VCaP (cell line): Measurements from ENCODE around the gene TGM1.

ENCODE experiments used
- H3K27ac ChIP-seq: fragments of 450-650 bp; 2 replicates; pipeline ENCODE4 v1.5.1; 2017
- CTCF ChIP-seq: fragments of 450-650 bp; conservative IDR thresholded peaks from 2 replicates; pipeline ENCODE4 v1.5.1; 2017; ENCODE audit warnings: mild to moderate bottlenecking, moderate library complexity

Gene TGM1

DNA sequence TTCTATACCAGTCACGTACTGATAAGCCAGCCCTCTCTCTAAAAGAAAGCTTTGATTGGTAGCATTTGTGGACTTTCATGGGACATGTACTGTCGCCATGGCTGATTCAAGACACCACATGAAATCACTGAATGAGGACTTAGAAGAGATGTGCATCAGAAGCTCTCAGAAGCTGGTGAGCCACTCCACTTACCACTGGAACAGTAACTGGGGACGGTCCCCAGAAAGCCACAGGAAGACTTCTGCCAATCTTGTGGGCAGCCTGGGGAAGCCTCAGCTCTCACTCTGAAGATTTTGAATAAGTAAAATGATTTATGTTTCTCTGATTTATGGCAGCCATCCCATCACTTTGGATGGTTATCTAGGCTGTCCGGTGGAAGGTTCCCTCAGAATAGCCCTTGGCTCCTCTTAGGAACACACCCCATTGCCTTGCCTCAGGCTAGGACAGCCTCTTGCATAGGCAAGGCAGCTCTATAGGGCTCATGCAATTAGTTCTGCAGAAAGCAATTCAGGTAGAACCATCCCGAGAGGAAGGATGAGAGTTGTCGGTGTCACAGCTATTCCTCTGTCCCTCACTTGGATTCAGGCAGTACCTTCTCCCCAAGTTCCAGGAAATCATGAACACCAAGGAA is 26.8 kb upstream of the TGM1 start:
- no peak overlapping the region for H3K27ac ChIP-seq
- TF ChIP-seq CTCF = no peak

DNA sequence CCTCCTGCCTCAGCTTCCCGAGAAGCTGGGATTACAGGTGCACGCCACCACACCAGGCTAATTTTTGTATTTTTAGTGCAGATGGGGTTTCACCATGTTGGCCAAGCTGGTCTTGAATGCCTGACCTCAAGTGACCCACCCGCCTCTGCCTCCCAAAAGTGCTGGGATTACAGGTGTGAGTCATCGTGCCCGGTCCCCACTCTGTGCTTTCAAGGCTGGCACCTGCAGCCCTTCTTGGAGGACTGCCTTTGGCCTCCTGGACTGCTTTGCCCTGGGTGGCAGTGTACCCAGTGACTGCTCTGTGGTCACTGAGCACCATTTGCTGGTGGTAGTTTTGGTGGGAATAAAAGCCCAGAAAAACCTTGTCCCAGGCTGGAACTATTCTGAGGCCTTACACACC is 24.0 kb upstream of the TGM1 start:
- H3K27ac ChIP-seq = no peak overlapping the region
- TF ChIP-seq CTCF = no peak

DNA sequence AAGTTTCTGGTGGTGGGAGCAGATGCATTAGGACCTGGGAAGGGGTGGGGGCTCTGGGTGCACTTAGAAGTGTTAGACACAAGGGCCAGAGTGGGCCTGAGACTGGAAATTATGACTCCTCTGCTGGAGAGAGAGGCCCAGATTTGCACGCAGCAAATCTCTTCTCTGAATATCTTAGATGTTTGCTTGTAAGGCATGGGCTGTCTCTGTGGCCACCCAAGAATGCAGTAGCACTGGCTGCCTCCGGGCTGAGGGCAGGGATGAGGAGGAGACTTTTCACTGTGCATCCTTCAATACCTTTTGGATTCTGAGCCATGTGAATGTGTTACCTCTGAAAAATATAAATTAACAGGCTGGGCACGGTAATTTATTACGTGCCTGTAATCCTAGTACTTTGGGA is 22.4 kb upstream of the TGM1 start:
- TF ChIP-seq CTCF = no peak
- no peak overlapping the region for H3K27ac ChIP-seq

GRCh38 chr14:24284501-24285035 is 21.6 kb upstream of the TGM1 start:
- no peak for TF ChIP-seq CTCF
- H3K27ac ChIP-seq = no peak overlapping the region

DNA sequence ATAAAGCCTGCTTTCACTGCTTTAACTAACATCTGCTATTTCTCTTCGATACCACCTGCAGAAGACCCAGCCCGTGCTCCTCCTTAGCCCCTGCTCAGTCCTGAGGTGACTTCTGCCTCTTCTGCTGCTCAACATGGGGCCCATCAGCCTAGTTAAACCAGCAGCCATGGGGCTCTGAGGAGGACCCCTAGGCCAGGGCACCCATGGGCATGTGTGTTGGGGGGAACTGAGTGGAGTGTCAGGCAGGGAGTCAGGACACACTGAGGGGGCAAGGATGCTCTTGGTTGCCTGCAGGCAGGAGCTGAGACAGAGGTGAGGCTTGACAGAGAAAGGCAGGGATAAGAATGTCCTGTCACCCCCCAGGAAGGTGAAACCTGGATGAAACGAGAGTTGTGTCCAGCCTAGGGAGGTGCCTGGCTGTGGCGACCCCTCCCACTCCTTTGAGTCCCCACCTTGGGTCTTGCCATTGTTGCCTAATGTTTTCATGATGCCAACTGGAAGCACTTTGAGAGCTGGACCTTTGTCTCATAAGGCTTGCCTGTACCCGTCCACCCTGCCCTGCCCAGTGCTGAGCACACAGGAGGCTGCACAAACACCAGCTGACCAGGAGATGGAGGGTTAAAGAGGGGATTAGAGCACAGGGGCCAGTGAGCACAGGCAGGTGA is 21.0 kb upstream of the TGM1 start:
- TF ChIP-seq CTCF = no peak
- H3K27ac ChIP-seq = no peak overlapping the region

DNA sequence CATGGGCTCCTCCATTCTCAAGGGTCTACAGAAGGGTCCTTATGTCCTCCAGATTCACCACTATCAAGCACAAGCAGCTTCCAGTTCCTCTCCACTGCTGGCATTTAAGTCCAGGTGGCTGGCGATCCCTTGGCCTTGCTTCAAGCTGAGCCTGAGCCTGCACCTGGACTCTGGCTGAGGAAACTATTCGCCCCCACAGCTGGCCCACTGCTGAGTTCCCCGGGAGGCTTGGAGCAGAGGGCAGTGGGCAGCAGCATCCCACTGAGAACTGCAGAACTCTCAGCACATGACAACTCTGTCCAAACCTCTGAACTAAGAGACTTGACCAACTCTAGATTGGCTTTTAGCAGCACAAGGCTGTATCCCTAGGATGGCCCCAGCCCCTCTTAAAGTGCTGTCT is 19.8 kb upstream of the TGM1 start:
- H3K27ac ChIP-seq = no peak overlapping the region
- no peak for TF ChIP-seq CTCF

GRCh38 chr14:24281636-24282035 is 18.7 kb upstream of the TGM1 start:
- no peak overlapping the region for H3K27ac ChIP-seq
- no peak for TF ChIP-seq CTCF
